ENCODE measurements around the gene NUDT1. TPM values are rescaled to one million over a fixed set of nuclear protein-coding genes. Genes with fewer than 3 reads are reported as not detected.
A peak's percentile ranks its signal among the peaks of the same experiment; 100 is the strongest.

The NUDT1 gene
- total RNA-seq, 1 experiment from 2014 or later = 92.6 TPM

- in situ Hi-C loops (cut with HindIII; ENCODE audit: low pct_unique_long_range_greater_than_20kb, low sequenced_read_pairs) (no loop called here), intact Hi-C loops (cut with micrococcal nuclease; ENCODE audit: unreplicated experiment) (loop anchor here (5.0 kb wide), 1 partner anchor 101 kb away; no protein-coding TSS in a partner anchor)
- Histone ChIP-seq H3K36me3 (ENCODE audit: control insufficient read depth, insufficient read depth, low read length) (no peaks in the 10 kb centered on the region), H3K4me3 (ENCODE audit: low read depth in 2 of 2, low read length in 2 of 2) (no peak overlapping the region), H3K27me3 (ENCODE audit: control insufficient read depth, insufficient read depth, low read length) (no peaks in the 10 kb centered on the region), H3K9me3 (ENCODE audit: control insufficient read depth, insufficient read depth, low read depth, low read length) (no peaks in the 10 kb centered on the region), H3K27ac (ENCODE audit: low read length) (no peak overlapping the region), H3K4me1 (ENCODE audit: control insufficient read depth, insufficient read depth, low read length) (peaks cover 19% of the 10 kb centered on the region)
- no peak for DNase-seq (ENCODE audit: low read depth, low spot score)
- ChIA-PET POLR2A (no interaction called here), CTCF (interaction anchor here (0.6 kb wide), 1 partner anchor 612 kb away, joined by 3 read pairs; no protein-coding TSS in a partner anchor)
- BruUV-seq (replicated peaks) = no TSS peak
- TF ChIP-seq REST (IDR thresholded peaks at IDR 0.05; ENCODE audit: insufficient read depth in 1 of 2, low read depth in 2 of 2, low read length in 1 of 2) = no peak
- no peak for TF ChIP-seq TCF7L2 (IDR thresholded peaks at IDR 0.05; ENCODE audit: low read depth, low read length)
- no peak for TF ChIP-seq SIN3A (IDR thresholded peaks at IDR 0.05; ENCODE audit: borderline replicate concordance, insufficient read depth, low read depth, low read length)
- TF ChIP-seq CTCF (IDR thresholded peaks at IDR 0.05) = no peak
- TF ChIP-seq POLR2AphosphoS5 (IDR thresholded peaks at IDR 0.05; ENCODE audit: low read depth, low read length) = no peak
- ATAC-seq = no peak
Observed at GRCh38 chr7:2245883-2246675, 4.1 kb downstream of the NUDT1 start.

GRCh38 chr7:2247141-2247995 lies 5.3 kb downstream of the NUDT1 start:
- intact Hi-C loops (cut with micrococcal nuclease; ENCODE audit: unreplicated experiment) = loop anchor here (5.0 kb wide), 1 partner anchor 100 kb away; no protein-coding TSS in a partner anchor
- BruUV-seq (replicated peaks) = no TSS peak
- CTCF ChIA-PET = interaction anchor here (0.5 to 1.0 kb wide), 2 partner anchors 76 to 101 kb away, joined by 4 to 12 read pairs; no protein-coding TSS in a partner anchor
- in situ Hi-C loops (cut with HindIII; ENCODE audit: low pct_unique_long_range_greater_than_20kb, low sequenced_read_pairs) = no loop called here
- Histone ChIP-seq H3K4me1 (ENCODE audit: control insufficient read depth, insufficient read depth, low read length) (peaks cover 17% of the 10 kb centered on the region), H3K9me3 (ENCODE audit: control insufficient read depth, insufficient read depth, low read depth, low read length) (no peaks in the 10 kb centered on the region), H3K27ac (ENCODE audit: low read length) (no peak overlapping the region), H3K27me3 (ENCODE audit: control insufficient read depth, insufficient read depth, low read length) (no peaks in the 10 kb centered on the region), H3K36me3 (ENCODE audit: control insufficient read depth, insufficient read depth, low read length) (no peaks in the 10 kb centered on the region), H3K4me3 (ENCODE audit: low read depth in 2 of 2, low read length in 2 of 2) (no peak overlapping the region)
- TF ChIP-seq REST (IDR thresholded peaks at IDR 0.05; ENCODE audit: insufficient read depth in 1 of 2, low read depth in 2 of 2, low read length in 1 of 2) (no peak), POLR2AphosphoS5 (IDR thresholded peaks at IDR 0.05; ENCODE audit: low read depth, low read length) (no peak), CTCF (IDR thresholded peaks at IDR 0.05) (peak; percentile 95)
- POLR2A ChIA-PET = no interaction called here
- ATAC-seq (peak; percentile 53), DNase-seq (ENCODE audit: low read depth, low spot score) (no peak)
